H1 (cell line): ENCODE results near the gene C12orf42. TPM values are rescaled to one million over a fixed set of nuclear protein-coding genes. Genes with fewer than 3 reads are reported as not detected.

Experiments
- CTCF ChIA-PET: fragments of 300-600 bp; sonication (Branson Sonifier 250); formaldehyde crosslinking; loops from one replicate; lab custom pipeline; 2021; ENCODE audit not compliant: partially characterized antibody; lab: Charles Lee
- POLR2A ChIA-PET: fragments of 300-600 bp; sonication (Branson Sonifier 250); formaldehyde crosslinking; loops from one replicate; lab custom pipeline; 2021; ENCODE audit warnings: inconsistent platforms; ENCODE audit not compliant: partially characterized antibody; lab: Charles Lee
- DNase-seq, 2 experiments: peaks; one replicate each; pipeline versions ENCODE4 v3.0.0 to v3.0.0-alpha.2; 2010 to 2022; ENCODE audit warnings: low spot score in 2 of 2, low read depth in 1 of 2, mixed read lengths in 1 of 2
- FAIRE-seq: peaks from 2 replicates; lab custom pipeline; 2011; peaks lifted over from hg19 to GRCh38; lab: Jason Lieb, UNC
- H2AFZ ChIP-seq: 2 replicates; pipeline ENCODE4 v1.8.1; 2012; ENCODE audit warnings: low read length, inconsistent platforms
- H2AK5ac ChIP-seq: 2 replicates; pipeline ENCODE4 v1.6.1; 2013; ENCODE audit warnings: low read depth, low read length
- H2BK120ac ChIP-seq: replicated peaks from 2 replicates; pipeline ENCODE3; 2013; ENCODE audit warnings: low read depth, low read length, inconsistent platforms
- H2BK12ac ChIP-seq: 2 replicates; pipeline ENCODE4 v1.6.1; 2013; ENCODE audit warnings: low read depth, low read length
- H2BK15ac ChIP-seq: 2 replicates; pipeline ENCODE4 v1.6.1; 2013; ENCODE audit warnings: low read length
- H2BK20ac ChIP-seq: 2 replicates; pipeline ENCODE4 v1.6.1; 2013; ENCODE audit warnings: low read length
- H2BK5ac ChIP-seq: 2 replicates; pipeline ENCODE4 v1.6.1; 2013; ENCODE audit warnings: low read depth, low read length
- H3K14ac ChIP-seq: 2 replicates; pipeline ENCODE4 v1.6.1; 2013; ENCODE audit warnings: inconsistent platforms; ENCODE audit not compliant: insufficient read length
- H3K18ac ChIP-seq: 2 replicates; pipeline ENCODE4 v1.6.1; 2013; ENCODE audit warnings: low read length; ENCODE audit errors: extremely low read depth
- H3K23ac ChIP-seq: 2 replicates; pipeline ENCODE4 v1.6.1; 2013; ENCODE audit warnings: inconsistent platforms; ENCODE audit not compliant: insufficient read length
- H3K23me2 ChIP-seq: 2 replicates; pipeline ENCODE4 v1.6.1; 2013; ENCODE audit warnings: low read depth, low read length
- H3K27ac ChIP-seq: 2 replicates; pipeline ENCODE4 v1.6.1; 2011; ENCODE audit warnings: low read depth, low read length, inconsistent platforms
- H3K27me3 ChIP-seq, 4 experiments: replicated peaks in 1 of 4; 1 replicate in 1 of 4; 2 replicates in 3 of 4; pipeline versions ENCODE4 v1.6.1 to v1.8.1; 2011 to 2013; ENCODE audit warnings: low read length in 3 of 4, mild to moderate bottlenecking in 3 of 4, inconsistent platforms in 2 of 4, mixed read lengths in 2 of 4, moderate library complexity in 1 of 4; ENCODE audit not compliant: control insufficient read depth in 3 of 4, insufficient read depth in 3 of 4; ENCODE audit errors: extremely low read depth in 1 of 4
- H3K36me3 ChIP-seq, 4 experiments: 2 replicates each; pipeline versions ENCODE4 v1.6.1 to v1.8.1; 2011 to 2013; ENCODE audit warnings: mild to moderate bottlenecking in 4 of 4, low read length in 3 of 4, moderate library complexity in 2 of 4, control low read depth in 1 of 4, inconsistent platforms in 1 of 4; ENCODE audit not compliant: insufficient read depth in 4 of 4, control insufficient read depth in 2 of 4
- H3K4ac ChIP-seq: replicated peaks from 2 replicates; pipeline ENCODE3; 2013; ENCODE audit warnings: low read length, low read depth, mixed read lengths, inconsistent platforms; ENCODE audit not compliant: insufficient read length
- H3K4me1 ChIP-seq, 4 experiments: replicated peaks in 1 of 4; 1 replicate in 1 of 4; 2 replicates in 3 of 4; pipeline versions ENCODE4 v1.6.1 to v1.8.1; 2011 to 2013; ENCODE audit warnings: low read length in 3 of 4, inconsistent platforms in 2 of 4, mixed read lengths in 1 of 4; ENCODE audit not compliant: insufficient read depth in 4 of 4, control insufficient read depth in 3 of 4
- H3K4me2 ChIP-seq, 2 experiments: 2 replicates each; pipeline versions ENCODE4 v1.6.1 to v1.8.1; 2011 to 2013; ENCODE audit warnings: low read depth in 2 of 2, low read length in 2 of 2, control low read depth in 1 of 2, inconsistent platforms in 1 of 2, mild to moderate bottlenecking in 1 of 2; ENCODE audit not compliant: insufficient read depth in 1 of 2
- H3K4me3 ChIP-seq, 4 experiments: fragments of 200-600, 300-600 bp in 1 of 4; sonication (generic), shearing (Covaris generic), sonication (Bioruptor Twin) in 1 of 4; 2 replicates each; pipeline versions ENCODE4 v1.5.1 to v1.8.1; 2011 to 2016; ENCODE audit warnings: low read length in 4 of 4, low read depth in 3 of 4, control low read depth in 2 of 4, inconsistent platforms in 2 of 4, mild to moderate bottlenecking in 2 of 4, mixed read lengths in 1 of 4, moderate library complexity in 1 of 4; ENCODE audit not compliant: insufficient read depth in 2 of 4; ENCODE audit errors: extremely low read depth in 1 of 4
- H3K56ac ChIP-seq: replicated peaks from 2 replicates; pipeline ENCODE3; 2013; ENCODE audit warnings: low read depth, mild to moderate bottlenecking, mixed read lengths, low read length, inconsistent platforms; ENCODE audit not compliant: insufficient read length
- H3K79me1 ChIP-seq: 2 replicates; pipeline ENCODE4 v1.6.1; 2013; ENCODE audit warnings: low read depth, low read length, control low read depth
- H3K79me2 ChIP-seq, 2 experiments: 2 replicates each; pipeline versions ENCODE4 v1.6.1 to v1.8.1; 2012 to 2013; ENCODE audit warnings: low read length in 2 of 2, mild to moderate bottlenecking in 2 of 2, inconsistent platforms in 1 of 2; ENCODE audit not compliant: insufficient read depth in 2 of 2, control insufficient read depth in 1 of 2
- H3K9ac ChIP-seq, 4 experiments: replicated peaks in 1 of 4; 1 replicate in 1 of 4; 2 replicates in 3 of 4; pipeline versions ENCODE4 v1.6.1 to v1.8.1; 2011 to 2013; ENCODE audit warnings: low read depth in 3 of 4, low read length in 3 of 4, control low read depth in 2 of 4, mild to moderate bottlenecking in 2 of 4, moderate library complexity in 2 of 4, inconsistent platforms in 1 of 4; ENCODE audit errors: extremely low read depth in 1 of 4
- H3K9me3 ChIP-seq, 2 experiments: 2 replicates each; pipeline versions ENCODE4 v1.6.1 to v1.8.1; 2012 to 2013; ENCODE audit warnings: mild to moderate bottlenecking in 2 of 2, moderate library complexity in 2 of 2, control low read depth in 1 of 2, inconsistent platforms in 1 of 2, low read depth in 1 of 2, low read length in 1 of 2, mixed read lengths in 1 of 2; ENCODE audit not compliant: insufficient read depth in 2 of 2
- H4K20me1 ChIP-seq, 2 experiments: replicated peaks in 1 of 2; 2 replicates each; pipeline versions ENCODE3 to v1.8.1; 2011 to 2013; ENCODE audit warnings: inconsistent platforms in 2 of 2, low read length in 2 of 2, mild to moderate bottlenecking in 1 of 2; ENCODE audit not compliant: insufficient read depth in 2 of 2, control insufficient read depth in 1 of 2
- H4K5ac ChIP-seq: 2 replicates; pipeline ENCODE4 v1.6.1; 2013; ENCODE audit warnings: low read length, low read depth, mixed read lengths, inconsistent platforms; ENCODE audit not compliant: insufficient read length
- H4K8ac ChIP-seq: 2 replicates; pipeline ENCODE4 v1.8.0; 2013; ENCODE audit warnings: mild to moderate bottlenecking, moderate library complexity, low read length, inconsistent platforms; ENCODE audit not compliant: insufficient read depth; ENCODE audit errors: extremely low read depth
- H4K91ac ChIP-seq: replicated peaks from 2 replicates; pipeline ENCODE3; 2013; ENCODE audit warnings: low read length, mixed read lengths, inconsistent platforms; ENCODE audit not compliant: insufficient read length
- CEBPB ChIP-seq: IDR thresholded peaks from 2 replicates; pipeline ENCODE4 v1.6.1; 2012; ENCODE audit warnings: low read depth, low read length
- CREB1 ChIP-seq: IDR thresholded peaks from 2 replicates; pipeline ENCODE4 v1.6.1; 2012; ENCODE audit warnings: inconsistent platforms
- MAFK ChIP-seq: IDR thresholded peaks from 2 replicates; pipeline ENCODE4 v1.6.1; 2012; ENCODE audit warnings: low read depth, mild to moderate bottlenecking, improper control_type of control experiment, low read length
- NRF1 ChIP-seq: IDR thresholded peaks from 2 replicates; pipeline ENCODE4 v1.6.1; 2011; ENCODE audit warnings: mild to moderate bottlenecking, low read depth, low read length, improper control_type of control experiment
- RBBP5 ChIP-seq: IDR thresholded peaks from 2 replicates; pipeline ENCODE4 v1.7.1; 2012; ENCODE audit warnings: low read depth, mild to moderate bottlenecking, inconsistent platforms, low read length, moderate library complexity, borderline replicate concordance
- RFX5 ChIP-seq: IDR thresholded peaks from 2 replicates; pipeline ENCODE4 v1.6.1; 2011; ENCODE audit warnings: low read depth, low read length, improper control_type of control experiment, borderline replicate concordance
- SAP30 ChIP-seq: fragments of 300-600 bp; sonication (generic); IDR thresholded peaks from 2 replicates; pipeline ENCODE4 v1.7.1; 2012; ENCODE audit warnings: low read length, moderate library complexity, mild to moderate bottlenecking, inconsistent platforms; ENCODE audit not compliant: insufficient read depth, insufficient replicate concordance
- SIN3A ChIP-seq, 2 experiments: IDR thresholded peaks in 1 of 2; conservative IDR thresholded peaks in 1 of 2; 2 replicates each; pipeline ENCODE4 v1.6.1; 2011 to 2012; ENCODE audit warnings: low read length in 2 of 2, improper control_type of control experiment in 1 of 2, low read depth in 1 of 2, mild to moderate bottlenecking in 1 of 2
- SIX5 ChIP-seq: IDR thresholded peaks from 2 replicates; pipeline ENCODE4 v1.6.1; 2011; ENCODE audit warnings: mild to moderate bottlenecking, low read depth, low read length
- SRF ChIP-seq: IDR thresholded peaks from 2 replicates; pipeline ENCODE4 v1.6.1; 2011; ENCODE audit warnings: mild to moderate bottlenecking, low read depth, low read length, moderate library complexity
- TCF12 ChIP-seq: IDR thresholded peaks from 2 replicates; pipeline ENCODE4 v1.6.1; 2011; ENCODE audit warnings: low read depth, mild to moderate bottlenecking, low read length
- ZNF274 ChIP-seq: IDR thresholded peaks from 2 replicates; pipeline ENCODE4 v1.7.0; 2012; ENCODE audit warnings: low read length, borderline replicate concordance; ENCODE audit errors: extremely low read depth
- WGBS, 2 experiments: shearing (Covaris generic) in 1 of 2; methylation state at CpG; one replicate each; pipeline versions ENCODE4 v1.1.6 to v1.1.7; 2013 to 2015; ENCODE audit warnings: low lambda C conversion rate in 2 of 2, mixed read lengths in 2 of 2, inconsistent platforms in 1 of 2, low coverage in 1 of 2, missing lambda C conversion rate in 1 of 2; ENCODE audit not compliant: insufficient replicate concordance in 2 of 2, insufficient coverage in 1 of 2, insufficient read length in 1 of 2; ENCODE audit errors: extremely low coverage in 1 of 2, missing lambda C conversion rate in 1 of 2; 5-methylcytosine and 5-hydroxymethylcytosine counted together
- polyA plus RNA-seq, 7 experiments: library from polyadenylated mRNA; depleted of rRNA in 3 of 7; stranded (reverse) in 5 of 7; unstranded in 2 of 7; fragments of >200 nt in 5 of 7; fragments of 200-250 nt in 2 of 7; gene quantifications; 1 replicate in 5 of 7; 2 replicates in 1 of 7; 4 replicates in 1 of 7; pipeline versions ENCODE4 v1.2.1 to v1.2.3, GENCODE V29; 2011 to 2013; ENCODE audit warnings: missing spikeins in 2 of 7, mixed read lengths in 2 of 7
- total RNA-seq: library from RNA; stranded (reverse); fragmentation: NEBNext Ultra II Directional; extraction: Animal tissue kit (Norgen Biotek cat#: 25700); gene quantifications from 2 replicates; pipeline ENCODE4 v1.2.1, GENCODE V29; 2021
- TF ChIP-seq, protein P1 (sequence below): IDR thresholded peaks from 2 replicates; pipeline ENCODE4 v1.6.1; 2012; ENCODE audit warnings: inconsistent platforms
- TF ChIP-seq, protein P2 (sequence below): IDR thresholded peaks from 2 replicates; pipeline ENCODE4 v1.6.1; 2011; ENCODE audit warnings: low read depth, mild to moderate bottlenecking, low read length; ENCODE audit not compliant: insufficient read depth

C12orf42 gene
- total and polyA plus RNA-seq, 2 of the 8 experiments (the other 6 are each of a cell fraction or from before 2014, with no cell fraction given): 0.05 TPM; not detected in 1

DNA sequence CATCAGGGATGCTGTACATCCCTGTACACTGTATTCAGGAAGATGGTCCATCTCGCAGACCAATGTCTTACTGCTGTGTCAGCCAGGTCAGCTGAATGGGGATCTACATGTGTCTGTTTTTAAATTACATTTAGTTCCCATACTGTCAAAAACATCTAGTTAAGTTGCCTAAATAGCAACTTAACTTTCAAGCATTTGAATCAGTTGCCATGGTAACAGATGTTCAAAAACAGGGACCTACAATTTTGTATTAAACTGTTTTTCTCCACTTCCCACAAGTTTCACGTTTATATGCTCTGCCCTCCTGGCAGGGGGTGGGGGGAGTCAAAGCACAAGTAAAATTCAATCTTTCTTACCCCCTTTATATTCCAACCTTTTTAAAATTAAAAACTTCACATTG is 38.3 kb downstream of the C12orf42 start:
- H3K4me2 ChIP-seq: no peak overlapping the region
- no peak overlapping the region for H2BK12ac ChIP-seq
- H2BK20ac ChIP-seq: no peak overlapping the region
- no peak overlapping the region for H4K5ac ChIP-seq
- H2BK15ac ChIP-seq: no peak overlapping the region
- ChIA-PET POLR2A (no interaction called here), CTCF (no interaction called here)
- H3K18ac ChIP-seq: no peak overlapping the region
- H2AFZ ChIP-seq: no peak overlapping the region
- peaks cover 0 to 5% (median 0%) of the 10 kb centered on the region in 4 experiments; a peak in 2 of 7 replicates for H3K4me1 ChIP-seq
- no peak overlapping the region for H3K4me3 ChIP-seq
- no peak overlapping the region for H3K4ac ChIP-seq
- no peak overlapping the region for H2AK5ac ChIP-seq
- no peaks in the 10 kb centered on the region for H3K9me3 ChIP-seq
- peak overlapping the region; percentile 65 for H4K91ac ChIP-seq
- H3K79me2 ChIP-seq: no peaks in the 10 kb centered on the region
- WGBS, 2 experiments: 90% methylated on average over 2 of the region's 2 CpGs; no CpG with 5 or more reads in 1 of the 2 experiments
- H3K79me1 ChIP-seq: no peaks in the 10 kb centered on the region
- H2BK120ac ChIP-seq: no peak overlapping the region
- DNase-seq: no peak
- no peak overlapping the region for H2BK5ac ChIP-seq
- no peak for FAIRE-seq
- H3K27ac ChIP-seq: no peak overlapping the region
- no peaks in the 10 kb centered on the region for H3K23me2 ChIP-seq
- no peaks in the 10 kb centered on the region for H4K20me1 ChIP-seq
- no peaks in the 10 kb centered on the region for H3K36me3 ChIP-seq
- H4K8ac ChIP-seq: no peak overlapping the region
- 0 out of 7 replicates have a peak overlapping the region, but pooled peaks of 1 of the 4 experiments have one; percentile 20 for H3K9ac ChIP-seq
- no peaks in the 10 kb centered on the region for H3K27me3 ChIP-seq
- no peak overlapping the region for H3K56ac ChIP-seq
- no peak overlapping the region for H3K23ac ChIP-seq
- H3K14ac ChIP-seq: no peak overlapping the region
- TF ChIP-seq, protein P1, sequence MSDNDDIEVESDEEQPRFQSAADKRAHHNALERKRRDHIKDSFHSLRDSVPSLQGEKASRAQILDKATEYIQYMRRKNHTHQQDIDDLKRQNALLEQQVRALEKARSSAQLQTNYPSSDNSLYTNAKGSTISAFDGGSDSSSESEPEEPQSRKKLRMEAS: no peak
- TF ChIP-seq TCF12: no peak
- no peak for TF ChIP-seq CREB1
- no peak for TF ChIP-seq SIX5
- TF ChIP-seq RFX5: no peak
- TF ChIP-seq RBBP5: no peak
- no peak for TF ChIP-seq CEBPB
- no peak for TF ChIP-seq ZNF274
- no peak for TF ChIP-seq SAP30
- TF ChIP-seq, protein P2, sequence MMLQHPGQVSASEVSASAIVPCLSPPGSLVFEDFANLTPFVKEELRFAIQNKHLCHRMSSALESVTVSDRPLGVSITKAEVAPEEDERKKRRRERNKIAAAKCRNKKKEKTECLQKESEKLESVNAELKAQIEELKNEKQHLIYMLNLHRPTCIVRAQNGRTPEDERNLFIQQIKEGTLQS: no peak
- TF ChIP-seq SIN3A (conservative IDR thresholded peaks at IDR 0.05 in 1 of 2, IDR thresholded peaks at IDR 0.05 in 1 of 2; ENCODE audit: low read depth in 1 of 2, low read length in 2 of 2): no peak
- no peak for TF ChIP-seq NRF1
- no peak for TF ChIP-seq MAFK
- TF ChIP-seq SRF: no peak
